Left lung (tissue), 10 donors: ENCODE results near the gene MRPL23. TPM values are rescaled to one million over a fixed set of nuclear protein-coding genes. Genes with fewer than 3 reads are reported as not detected.

Experiments used
- ATAC-seq: fragments of 200-7000 bp; cut with Tn5 transposase; one replicate; pipeline ENCODE4 v1.9.1; 2020; ENCODE audit warnings: moderate library complexity
- DNase-seq, 4 donors: peaks; one replicate each; pipeline ENCODE4 v3.0.0-alpha.2; 2013 to 2020
- H3K27ac ChIP-seq, 2 donors: fragments of 200-600 bp; sonication (generic) in 1 of 2; one replicate each; pipeline versions ENCODE4 v1.5.0 to v1.8.0; 2020 to 2021
- H3K27me3 ChIP-seq, 2 donors: fragments of 200-600 bp; sonication (generic) in 1 of 2; one replicate each; pipeline versions ENCODE4 v1.5.0 to v1.8.0; 2020 to 2021
- H3K36me3 ChIP-seq, 2 donors: fragments of 200-600 bp; sonication (generic) in 1 of 2; one replicate each; pipeline versions ENCODE4 v1.5.0 to v1.8.0; 2020 to 2021
- H3K4me1 ChIP-seq, 2 donors: fragments of 200-600 bp; one replicate each; pipeline ENCODE4 v1.8.0; 2021
- H3K4me3 ChIP-seq, 2 donors: fragments of 200-600 bp; sonication (generic) in 1 of 2; one replicate each; pipeline versions ENCODE4 v1.5.0 to v1.8.0; 2020 to 2021; ENCODE audit warnings: mild to moderate bottlenecking in 1 of 2
- H3K9me3 ChIP-seq, 2 donors: fragments of 200-600 bp; sonication (generic) in 1 of 2; one replicate each; pipeline versions ENCODE4 v1.5.0 to v1.8.0; 2020 to 2021
- intact Hi-C, 2 donors: fragments of 100-400 bp; cut with DNase I; formaldehyde crosslinking; loops; one replicate each; pipeline versions ENCODE4 v1.11.2 to v1.14.2; 2022
- polyA plus RNA-seq, 6 donors: library from polyadenylated mRNA; unstranded; fragments of 120-200 nt; gene quantifications; one replicate each; pipeline ENCODE4 v1.2.1, GENCODE V29; 2013; ENCODE audit not compliant: insufficient read length in 6 of 6
- total RNA-seq, 2 donors: library from RNA; stranded (reverse); fragmentation: NEBNext Ultra II Directional; extraction: Animal tissue kit (Norgen Biotek cat#: 25700); gene quantifications; one replicate each; pipeline ENCODE4 v1.2.1, GENCODE V29; 2021
- TF ChIP-seq, protein P1 (sequence below), 2 donors: fragments of 200-600 bp; sonication (generic) in 1 of 2; IDR thresholded peaks; one replicate each; pipeline versions ENCODE4 v1.5.0 to v1.8.0; 2021; ENCODE audit warnings: antibody characterized with exemption in 2 of 2
- donor health status: DM: no; HTN: yes; CAD: no.
- donor health status: DM: no; HTN: no; CAD: no.

MRPL23 gene
- total and polyA plus RNA-seq, 8 donors = 35.1 to 71.6 (median 48.6) TPM

DNA sequence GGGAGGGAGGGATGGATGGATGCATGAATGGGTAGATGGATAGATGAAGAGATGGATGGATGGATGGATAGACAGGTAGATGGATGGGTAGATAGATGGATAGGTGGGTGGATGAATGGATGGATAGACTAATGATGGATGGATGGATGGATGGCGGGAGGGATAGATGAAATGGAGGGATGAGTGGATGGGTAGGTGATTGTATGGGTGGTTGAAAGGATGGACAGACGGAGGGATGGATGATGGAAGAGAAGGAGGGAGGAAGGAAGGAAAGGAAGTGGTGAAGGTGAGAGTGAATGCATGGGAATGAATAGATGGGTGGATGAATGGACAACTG is 31.4 kb upstream of the MRPL23 start:
- ATAC-seq = no peak
- DNase-seq = no peak
- no peaks in the 10 kb centered on the region for H3K36me3 ChIP-seq
- TF ChIP-seq, protein P1, sequence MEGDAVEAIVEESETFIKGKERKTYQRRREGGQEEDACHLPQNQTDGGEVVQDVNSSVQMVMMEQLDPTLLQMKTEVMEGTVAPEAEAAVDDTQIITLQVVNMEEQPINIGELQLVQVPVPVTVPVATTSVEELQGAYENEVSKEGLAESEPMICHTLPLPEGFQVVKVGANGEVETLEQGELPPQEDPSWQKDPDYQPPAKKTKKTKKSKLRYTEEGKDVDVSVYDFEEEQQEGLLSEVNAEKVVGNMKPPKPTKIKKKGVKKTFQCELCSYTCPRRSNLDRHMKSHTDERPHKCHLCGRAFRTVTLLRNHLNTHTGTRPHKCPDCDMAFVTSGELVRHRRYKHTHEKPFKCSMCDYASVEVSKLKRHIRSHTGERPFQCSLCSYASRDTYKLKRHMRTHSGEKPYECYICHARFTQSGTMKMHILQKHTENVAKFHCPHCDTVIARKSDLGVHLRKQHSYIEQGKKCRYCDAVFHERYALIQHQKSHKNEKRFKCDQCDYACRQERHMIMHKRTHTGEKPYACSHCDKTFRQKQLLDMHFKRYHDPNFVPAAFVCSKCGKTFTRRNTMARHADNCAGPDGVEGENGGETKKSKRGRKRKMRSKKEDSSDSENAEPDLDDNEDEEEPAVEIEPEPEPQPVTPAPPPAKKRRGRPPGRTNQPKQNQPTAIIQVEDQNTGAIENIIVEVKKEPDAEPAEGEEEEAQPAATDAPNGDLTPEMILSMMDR (IDR thresholded peaks at IDR 0.05) = no peak
- H3K4me1 ChIP-seq = no peaks in the 10 kb centered on the region
- no peak overlapping the region for H3K4me3 ChIP-seq
- intact Hi-C loops = loop anchor here in 1 of 2 donors (1.0 kb wide), 1 partner anchor 22 kb away; no protein-coding TSS in a partner anchor
- no peaks in the 10 kb centered on the region for H3K9me3 ChIP-seq
- H3K27me3 ChIP-seq = peaks cover 0 to 10% of the 10 kb centered on the region in 2 donors
- no peak overlapping the region for H3K27ac ChIP-seq

DNA sequence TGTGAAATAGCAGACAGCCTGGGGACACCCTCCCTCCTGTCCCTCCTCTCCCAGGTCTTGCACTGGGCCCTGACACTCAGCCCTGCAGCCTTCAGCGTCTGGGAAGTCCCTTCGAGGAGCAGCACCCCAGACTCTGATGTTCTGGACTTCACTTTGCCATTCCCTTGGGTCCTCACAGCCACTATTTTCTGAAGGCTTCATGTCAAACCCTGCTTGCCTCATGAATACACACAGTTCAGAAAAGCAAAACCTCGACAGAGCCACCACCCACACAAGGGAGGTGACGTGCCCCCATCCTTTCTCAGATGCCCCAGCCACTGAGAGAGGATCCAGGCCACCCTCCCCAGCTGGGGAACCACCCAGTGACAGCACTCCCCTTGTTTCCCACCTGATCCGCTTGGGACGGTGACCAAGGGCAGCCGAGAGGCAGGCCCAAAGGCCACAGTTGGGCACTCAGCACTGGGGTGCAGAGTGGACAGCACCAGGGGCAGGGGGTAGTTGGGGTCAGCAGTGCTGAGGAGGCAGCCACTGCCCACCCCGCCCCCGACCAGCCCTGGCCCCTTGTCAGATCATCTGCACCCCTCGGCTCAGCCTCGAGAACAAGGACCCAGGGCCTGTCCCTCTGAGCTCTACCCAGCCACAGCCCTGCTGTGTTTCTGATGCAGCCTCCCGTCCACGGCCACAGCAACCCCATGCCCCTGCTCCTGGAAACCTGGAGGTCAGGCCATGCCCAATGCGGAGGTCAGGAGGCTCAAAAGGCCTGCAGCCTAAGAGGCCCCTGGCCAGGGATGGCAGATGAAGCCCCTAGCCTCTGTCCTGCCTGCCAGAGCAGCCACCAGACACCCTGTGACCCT is 30.8 kb upstream of the MRPL23 start:
- DNase-seq (peak in 2 of 4 donors; percentile 15 to 74), ATAC-seq (no peak)
- no peak overlapping the region for H3K27ac ChIP-seq
- no peaks in the 10 kb centered on the region for H3K36me3 ChIP-seq
- H3K9me3 ChIP-seq = no peaks in the 10 kb centered on the region
- intact Hi-C loops = loop anchor here in 1 of 2 donors (1.0 kb wide), 1 partner anchor 23 kb away; no protein-coding TSS in a partner anchor
- H3K4me3 ChIP-seq = no peak overlapping the region
- peaks cover 0 to 10% of the 10 kb centered on the region in 2 donors for H3K27me3 ChIP-seq
- H3K4me1 ChIP-seq = no peaks in the 10 kb centered on the region
- TF ChIP-seq, protein P1 (IDR thresholded peaks at IDR 0.05) = no peak

DNA sequence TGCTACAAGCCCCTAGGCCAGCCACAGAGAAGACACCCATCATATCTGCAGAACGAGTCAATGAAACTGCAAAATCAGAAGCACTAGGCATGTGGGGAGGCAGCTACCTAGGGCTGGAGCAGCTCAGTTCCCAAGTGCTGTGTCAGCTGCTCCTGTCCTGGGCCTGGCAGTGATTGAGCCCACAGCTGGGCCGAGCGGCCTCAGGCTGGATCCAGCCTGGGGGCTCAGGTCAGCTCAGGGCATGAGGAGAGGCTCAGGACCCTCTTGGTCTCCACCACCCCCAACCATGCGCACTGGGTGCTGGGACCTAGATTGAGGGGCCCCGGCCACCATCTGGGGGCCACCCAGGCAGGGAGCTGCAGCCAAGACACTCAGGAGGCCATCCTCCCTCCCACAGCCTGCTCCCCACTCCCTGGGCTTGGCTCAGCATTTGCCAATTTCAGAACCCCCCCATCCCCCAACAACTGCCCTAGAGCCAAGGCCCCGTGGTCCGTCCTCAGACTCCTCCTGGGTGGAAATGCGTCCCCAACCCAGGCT is 30.1 kb upstream of the MRPL23 start:
- peaks cover 0 to 12% of the 10 kb centered on the region in 2 donors for H3K27me3 ChIP-seq
- no peak overlapping the region for H3K4me3 ChIP-seq
- TF ChIP-seq, protein P1 (IDR thresholded peaks at IDR 0.05) = no peak
- no peak overlapping the region for H3K27ac ChIP-seq
- H3K4me1 ChIP-seq = no peaks in the 10 kb centered on the region
- intact Hi-C loops = loop anchor here in 1 of 2 donors (1.0 kb wide), 1 partner anchor 24 kb away; no protein-coding TSS in a partner anchor
- no peaks in the 10 kb centered on the region for H3K36me3 ChIP-seq
- DNase-seq (peak in 3 of 4 donors; percentile 29 to 59 (median 58)), ATAC-seq (no peak)
- H3K9me3 ChIP-seq = no peaks in the 10 kb centered on the region

DNA sequence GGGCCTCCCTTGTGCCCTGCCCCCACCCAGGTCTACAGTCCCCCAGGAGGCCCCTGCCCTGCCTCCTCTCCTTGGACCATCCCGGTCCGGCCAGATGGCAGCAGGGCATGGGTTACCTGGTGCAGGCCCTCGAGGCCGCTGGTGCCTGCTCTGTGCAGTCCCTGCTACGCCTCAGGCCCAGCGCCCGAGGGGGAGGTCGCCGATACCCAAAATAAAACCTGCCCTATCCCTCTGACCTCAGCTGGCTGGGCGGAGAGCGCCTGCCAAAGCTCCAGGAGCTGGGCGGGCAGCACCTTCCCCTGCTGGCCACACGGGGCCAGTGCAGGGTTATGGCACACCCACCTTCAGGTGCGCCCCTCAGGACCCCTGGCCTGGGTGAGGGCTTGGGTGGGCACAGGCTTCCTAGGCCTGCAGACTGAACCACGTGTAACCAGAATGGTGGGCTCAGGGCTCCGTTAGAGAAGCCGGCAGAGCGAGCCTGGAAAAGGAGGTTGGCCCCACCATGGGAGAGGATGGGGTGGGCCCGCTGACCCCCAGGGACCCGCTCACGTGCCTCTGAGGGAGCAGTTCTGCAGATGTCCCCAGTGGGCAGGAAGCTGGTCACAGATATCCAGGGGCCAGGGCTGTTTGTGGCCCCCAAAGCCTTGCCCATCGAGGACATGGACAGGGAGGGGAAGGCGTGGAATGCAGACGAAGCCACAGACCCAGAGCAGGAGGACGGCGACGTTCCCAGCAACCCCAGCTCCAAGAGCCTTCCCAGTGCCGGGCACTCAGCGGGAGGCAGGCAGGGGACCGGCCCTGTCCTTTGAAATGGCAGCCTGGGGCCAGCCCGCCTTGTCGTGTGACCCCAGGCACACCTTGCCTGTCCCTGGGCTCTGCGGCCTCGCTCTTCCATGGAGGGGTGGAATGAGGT is 29.4 kb upstream of the MRPL23 start:
- H3K27me3 ChIP-seq = peaks cover 0 to 16% of the 10 kb centered on the region in 2 donors
- H3K9me3 ChIP-seq = no peaks in the 10 kb centered on the region
- H3K36me3 ChIP-seq = no peaks in the 10 kb centered on the region
- H3K4me1 ChIP-seq = no peaks in the 10 kb centered on the region
- H3K4me3 ChIP-seq = no peak overlapping the region
- intact Hi-C loops = no loop called here
- TF ChIP-seq, protein P1 (IDR thresholded peaks at IDR 0.05) = peak in 1 of 2 donors; percentile 24
- ATAC-seq = peak; percentile 8
- DNase-seq = peak in 2 of 4 donors; percentile 28 to 79
- H3K27ac ChIP-seq = no peak overlapping the region
